Activated CD8-positive, alpha-beta T cell treated with anti-CD3 and anti-CD28 coated beads, Interleukin-2, amount 10 ng/mL, durations not matched to agents 7 days and 5 days (primary cell): ENCODE data around the gene CPSF3. TPM values are rescaled to one million over a fixed set of nuclear protein-coding genes. Genes with fewer than 3 reads are reported as not detected.

Experiments
- ATAC-seq: fragments of 150-1000 bp; cut with Tn5 transposase; one replicate; pipeline ENCODE4 v1.10.0; 2021; ENCODE audit warnings: moderate library complexity
- CTCF ChIA-PET: fragments of 350-600 bp; sonication (Branson Sonifier 250); formaldehyde crosslinking; loops from one replicate; lab custom pipeline; 2021; ENCODE audit warnings: antibody characterized with exemption; lab: Charles Lee
- POLR2A ChIA-PET: fragments of 350-600 bp; sonication (Branson Sonifier 250); formaldehyde crosslinking; loops from one replicate; lab custom pipeline; 2021; ENCODE audit warnings: antibody characterized with exemption; lab: Charles Lee
- DNase-seq: peaks from one replicate; pipeline ENCODE4 v3.0.0-alpha.2; 2020
- H3K27ac Mint-ChIP-seq: one replicate; pipeline ENCODE4 v1.8.0; 2021; ENCODE audit warnings: mild to moderate bottlenecking, mixed read lengths
- H3K27me3 Mint-ChIP-seq: one replicate; pipeline ENCODE4 v1.8.0; 2021; ENCODE audit warnings: low read depth, mixed read lengths
- H3K36me3 Mint-ChIP-seq: one replicate; pipeline ENCODE4 v1.8.0; 2021; ENCODE audit warnings: low read depth, mixed read lengths
- H3K4me1 Mint-ChIP-seq: one replicate; pipeline ENCODE4 v1.8.0; 2021; ENCODE audit warnings: low read depth, mixed read lengths
- H3K4me3 Mint-ChIP-seq: one replicate; pipeline ENCODE4 v1.8.0; 2021; ENCODE audit warnings: mild to moderate bottlenecking, mixed read lengths
- H3K9me3 Mint-ChIP-seq: one replicate; pipeline ENCODE4 v1.8.0; 2022; ENCODE audit warnings: mixed read lengths; ENCODE audit not compliant: insufficient read depth
- total RNA-seq, 2 experiments: library from RNA; stranded (reverse); gene quantifications; one replicate each; pipeline ENCODE4 v1.2.3, GENCODE V29; 2021

Gene CPSF3
- total RNA-seq, 2 experiments from 2014 or later, result 54.1 to 55.2 TPM

GRCh38 chr2:9430316-9431293 lies 7.2 kb downstream of the CPSF3 start:
- POLR2A ChIA-PET, result no interaction called here

GRCh38 chr2:9434489-9434888 lies 11.0 kb downstream of the CPSF3 start:
- no peak overlapping the region for H3K4me3 Mint-ChIP-seq
- no peaks in the 10 kb centered on the region for H3K9me3 Mint-ChIP-seq
- H3K36me3 Mint-ChIP-seq, result peaks cover 65% of the 10 kb centered on the region
- no peak overlapping the region for H3K27ac Mint-ChIP-seq
- POLR2A ChIA-PET, result interaction anchor here (1.8 kb wide), 1 partner anchor 11 kb away, joined by 11 read pairs; the partner anchor contains the start of genes CPSF3 and ITGB1BP1
- CTCF ChIA-PET, result no interaction called here
- no peaks in the 10 kb centered on the region for H3K27me3 Mint-ChIP-seq
- DNase-seq (no peak), ATAC-seq (no peak)
- peaks cover 13% of the 10 kb centered on the region for H3K4me1 Mint-ChIP-seq

More at GRCh38 chr2:9430316-9431293, 7.2 kb downstream of the CPSF3 start:
- DNase-seq, result no peak
- CTCF ChIA-PET, result interaction anchor here (1.1 kb wide), 1 partner anchor 13 kb away, joined by 3 read pairs; no protein-coding TSS in a partner anchor
- peaks cover 50% of the 10 kb centered on the region for H3K36me3 Mint-ChIP-seq
- H3K4me1 Mint-ChIP-seq, result peaks cover 16% of the 10 kb centered on the region
- no peak overlapping the region for H3K27ac Mint-ChIP-seq
- no peak overlapping the region for H3K4me3 Mint-ChIP-seq
- H3K27me3 Mint-ChIP-seq, result no peaks in the 10 kb centered on the region
- H3K9me3 Mint-ChIP-seq, result no peaks in the 10 kb centered on the region
- no peak for ATAC-seq

GRCh38 chr2:9439536-9439935 lies 16.1 kb downstream of the CPSF3 start:
- Mint-ChIP-seq H3K27ac (no peak overlapping the region), H3K4me3 (no peak overlapping the region), H3K36me3 (peaks cover 56% of the 10 kb centered on the region), H3K9me3 (no peaks in the 10 kb centered on the region), H3K27me3 (no peaks in the 10 kb centered on the region), H3K4me1 (no peaks in the 10 kb centered on the region)
- ChIA-PET POLR2A (no interaction called here), CTCF (no interaction called here)
- DNase-seq (no peak), ATAC-seq (no peak)

- peaks cover 56% of the 10 kb centered on the region for H3K36me3 Mint-ChIP-seq
- no peaks in the 10 kb centered on the region for H3K9me3 Mint-ChIP-seq
- DNase-seq, result no peak
- ChIA-PET CTCF (no interaction called here), POLR2A (no interaction called here)
- no peak overlapping the region for H3K4me3 Mint-ChIP-seq
- H3K27me3 Mint-ChIP-seq, result no peaks in the 10 kb centered on the region
- no peak for ATAC-seq
- no peak overlapping the region for H3K27ac Mint-ChIP-seq
- peaks cover 2% of the 10 kb centered on the region for H3K4me1 Mint-ChIP-seq
Measured at GRCh38 chr2:9440058-9440727, 16.7 kb downstream of the CPSF3 start.

- no peak overlapping the region for H3K4me3 Mint-ChIP-seq
- peaks cover 5% of the 10 kb centered on the region for H3K4me1 Mint-ChIP-seq
- no peaks in the 10 kb centered on the region for H3K27me3 Mint-ChIP-seq
- ChIA-PET CTCF (no interaction called here), POLR2A (no interaction called here)
- ATAC-seq, result no peak
- no peak overlapping the region for H3K27ac Mint-ChIP-seq
- peaks cover 58% of the 10 kb centered on the region for H3K36me3 Mint-ChIP-seq
- no peak for DNase-seq
- H3K9me3 Mint-ChIP-seq, result no peaks in the 10 kb centered on the region
Measured at GRCh38 chr2:9441556-9441955, 18.1 kb downstream of the CPSF3 start.

GRCh38 chr2:9443526-9443925 lies 20.1 kb downstream of the CPSF3 start:
- Mint-ChIP-seq H3K4me1 (peaks cover 5% of the 10 kb centered on the region), H3K36me3 (peaks cover 52% of the 10 kb centered on the region), H3K4me3 (no peak overlapping the region), H3K9me3 (no peaks in the 10 kb centered on the region), H3K27me3 (no peaks in the 10 kb centered on the region), H3K27ac (no peak overlapping the region)
- ATAC-seq, result no peak
- ChIA-PET CTCF (interaction anchor here (0.8 kb wide), 1 partner anchor 12 kb away, joined by 3 read pairs; no protein-coding TSS in a partner anchor), POLR2A (no interaction called here)
- no peak for DNase-seq

- ChIA-PET POLR2A (no interaction called here), CTCF (no interaction called here)
- H3K27ac Mint-ChIP-seq, result no peak overlapping the region
- H3K9me3 Mint-ChIP-seq, result no peaks in the 10 kb centered on the region
- DNase-seq (no peak), ATAC-seq (no peak)
- no peak overlapping the region for H3K4me3 Mint-ChIP-seq
- H3K27me3 Mint-ChIP-seq, result no peaks in the 10 kb centered on the region
- peaks cover 5% of the 10 kb centered on the region for H3K4me1 Mint-ChIP-seq
- H3K36me3 Mint-ChIP-seq, result peaks cover 52% of the 10 kb centered on the region
Measured at GRCh38 chr2:9445089-9445488, 21.6 kb downstream of the CPSF3 start.

- ChIA-PET CTCF (no interaction called here), POLR2A (no interaction called here)
- Mint-ChIP-seq H3K36me3 (peaks cover 28% of the 10 kb centered on the region), H3K9me3 (no peaks in the 10 kb centered on the region), H3K27ac (no peak overlapping the region), H3K4me3 (no peak overlapping the region), H3K4me1 (no peaks in the 10 kb centered on the region), H3K27me3 (no peaks in the 10 kb centered on the region)
- no peak for ATAC-seq
- no peak for DNase-seq
Measured at GRCh38 chr2:9451231-9451630, 27.8 kb downstream of the CPSF3 start.

- DNase-seq (no peak), ATAC-seq (no peak)
- peaks cover 8% of the 10 kb centered on the region for H3K4me1 Mint-ChIP-seq
- no peak overlapping the region for H3K4me3 Mint-ChIP-seq
- no peaks in the 10 kb centered on the region for H3K9me3 Mint-ChIP-seq
- no peak overlapping the region for H3K27ac Mint-ChIP-seq
- POLR2A ChIA-PET, result no interaction called here
- CTCF ChIA-PET, result no interaction called here
- no peaks in the 10 kb centered on the region for H3K27me3 Mint-ChIP-seq
- peaks cover 39% of the 10 kb centered on the region for H3K36me3 Mint-ChIP-seq
Measured at GRCh38 chr2:9460441-9461017, 37.1 kb downstream of the CPSF3 start.

GRCh38 chr2:9461079-9461478 lies 37.6 kb downstream of the CPSF3 start:
- ATAC-seq (no peak), DNase-seq (no peak)
- CTCF ChIA-PET, result no interaction called here
- H3K36me3 Mint-ChIP-seq, result peaks cover 44% of the 10 kb centered on the region
- no peaks in the 10 kb centered on the region for H3K9me3 Mint-ChIP-seq
- no peak overlapping the region for H3K4me3 Mint-ChIP-seq
- peaks cover 8% of the 10 kb centered on the region for H3K4me1 Mint-ChIP-seq
- H3K27me3 Mint-ChIP-seq, result no peaks in the 10 kb centered on the region
- no peak overlapping the region for H3K27ac Mint-ChIP-seq
- POLR2A ChIA-PET, result no interaction called here

- H3K4me1 Mint-ChIP-seq, result peaks cover 8% of the 10 kb centered on the region
- H3K27ac Mint-ChIP-seq, result no peak overlapping the region
- ATAC-seq (no peak), DNase-seq (no peak)
- peaks cover 42% of the 10 kb centered on the region for H3K36me3 Mint-ChIP-seq
- H3K9me3 Mint-ChIP-seq, result no peaks in the 10 kb centered on the region
- H3K4me3 Mint-ChIP-seq, result no peak overlapping the region
- no peaks in the 10 kb centered on the region for H3K27me3 Mint-ChIP-seq
- POLR2A ChIA-PET, result no interaction called here
- CTCF ChIA-PET, result no interaction called here
Measured at GRCh38 chr2:9462313-9462712, 38.9 kb downstream of the CPSF3 start.
